Spleen (tissue), 7 donors: Measurements from ENCODE around the gene TSC22D3.

Source experiments
- CTCF ChIP-seq, 11 experiments: fragments of 200-600 bp in 7 of 11; fragments of 450-650 bp in 4 of 11; sonication (generic) in 4 of 11; IDR thresholded peaks in 8 of 11; conservative IDR thresholded peaks in 3 of 11; 1 replicate in 7 of 11; 2 replicates in 4 of 11; pipeline versions ENCODE4 v1.4.0 to v1.8.0; 2016 to 2021; ENCODE audit warnings: antibody characterized with exemption in 11 of 11, inconsistent platforms in 4 of 11, mild to moderate bottlenecking in 1 of 11
- POLR2A ChIP-seq, 3 donors: fragments of 450-650 bp; IDR thresholded peaks; one replicate each; pipeline ENCODE4 v1.5.1; 2017; ENCODE audit warnings: antibody characterized with exemption in 3 of 3, mild to moderate bottlenecking in 1 of 3
- donor health status: DM: no; HTN: no; CAD: no; lungs with moderate emphysema.
- donor health status: DM: no; HTN: no; CAD: no.
- donor health status: DM: no; HTN: no; CAD: no.

GRCh38 chrX:107730991-107731766, 44.4 kb downstream of the TSC22D3 start:
- no peak for TF ChIP-seq CTCF (IDR thresholded peaks at IDR 0.05 in 8 of 11, conservative IDR thresholded peaks at IDR 0.05 in 3 of 11)
- TF ChIP-seq POLR2A (IDR thresholded peaks at IDR 0.05) = no peak
